Upper lobe of right lung (tissue), 1 donor: ENCODE results near the gene TOPORS. TPM values are rescaled to one million over a fixed set of nuclear protein-coding genes. Genes with fewer than 3 reads are reported as not detected.
"Not testable (repeated sequence)": the region's sequence is repeated elsewhere in the genome, so short reads cannot be mapped to it uniquely, and the experiment has no call there.

ENCODE experiments used
- ATAC-seq: fragments of 200-7000 bp; cut with Tn5 transposase; one replicate; pipeline ENCODE4 v1.9.1; 2020; ENCODE audit warnings: mild to moderate bottlenecking, moderate library complexity
- DNase-seq: peaks from one replicate; pipeline ENCODE4 v3.0.0-alpha.2; 2020
- H3K27ac ChIP-seq: fragments of 200-600 bp; one replicate; pipeline ENCODE4 v1.8.0; 2022
- H3K27me3 ChIP-seq: fragments of 200-600 bp; one replicate; pipeline ENCODE4 v1.8.0; 2022; ENCODE audit warnings: mild to moderate bottlenecking
- H3K36me3 ChIP-seq: fragments of 200-600 bp; one replicate; pipeline ENCODE4 v1.8.0; 2022
- H3K4me1 ChIP-seq: fragments of 200-600 bp; one replicate; pipeline ENCODE4 v1.8.0; 2022
- H3K4me3 ChIP-seq: fragments of 200-600 bp; one replicate; pipeline ENCODE4 v1.8.0; 2022; ENCODE audit warnings: mild to moderate bottlenecking
- H3K9me3 ChIP-seq: fragments of 200-600 bp; one replicate; pipeline ENCODE4 v1.8.0; 2022
- intact Hi-C: fragments of 100-400 bp; cut with DNase I; formaldehyde crosslinking; loops from one replicate; pipeline ENCODE4 v1.11.0; 2022
- total RNA-seq: library from RNA; stranded (reverse); fragmentation: NEBNext Ultra II Directional; extraction: Animal tissue kit (Norgen Biotek cat#: 25700); gene quantifications from one replicate; pipeline ENCODE4 v1.2.1, GENCODE V29; 2021
- TF ChIP-seq, protein P1 (sequence below): fragments of 200-600 bp; IDR thresholded peaks from one replicate; pipeline ENCODE4 v1.8.0; 2022; ENCODE audit warnings: antibody characterized with exemption
- donor health status: DM: no; HTN: yes; CAD: no; lungs with severe emphysema.

The TOPORS gene
- total RNA-seq, 1 donor from 2014 or later = 14.6 TPM

DNA sequence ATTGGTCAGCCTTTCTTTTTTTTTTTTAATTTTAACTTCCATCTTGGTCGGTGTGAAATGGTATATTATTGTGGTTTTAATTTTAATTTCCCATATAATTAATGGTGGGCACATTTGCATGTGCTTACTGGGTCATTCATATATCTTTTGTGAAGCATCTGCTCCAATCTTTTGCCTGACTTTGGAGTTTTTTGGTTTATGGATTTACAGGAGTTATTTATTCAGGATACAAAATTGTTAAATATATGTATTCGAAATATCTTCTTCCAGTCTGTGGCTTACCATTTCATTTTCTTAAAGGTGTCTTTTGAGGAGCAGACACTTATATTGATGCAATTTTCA is 25.7 kb downstream of the TOPORS start:
- Histone ChIP-seq H3K4me3 (peak overlapping the region; percentile 90), H3K4me1 (peaks cover 30% of the 10 kb centered on the region), H3K27me3 (no peaks in the 10 kb centered on the region), H3K36me3 (no peaks in the 10 kb centered on the region), H3K27ac (peak overlapping the region; percentile 88), H3K9me3 (no peaks in the 10 kb centered on the region)
- TF ChIP-seq, protein P1, sequence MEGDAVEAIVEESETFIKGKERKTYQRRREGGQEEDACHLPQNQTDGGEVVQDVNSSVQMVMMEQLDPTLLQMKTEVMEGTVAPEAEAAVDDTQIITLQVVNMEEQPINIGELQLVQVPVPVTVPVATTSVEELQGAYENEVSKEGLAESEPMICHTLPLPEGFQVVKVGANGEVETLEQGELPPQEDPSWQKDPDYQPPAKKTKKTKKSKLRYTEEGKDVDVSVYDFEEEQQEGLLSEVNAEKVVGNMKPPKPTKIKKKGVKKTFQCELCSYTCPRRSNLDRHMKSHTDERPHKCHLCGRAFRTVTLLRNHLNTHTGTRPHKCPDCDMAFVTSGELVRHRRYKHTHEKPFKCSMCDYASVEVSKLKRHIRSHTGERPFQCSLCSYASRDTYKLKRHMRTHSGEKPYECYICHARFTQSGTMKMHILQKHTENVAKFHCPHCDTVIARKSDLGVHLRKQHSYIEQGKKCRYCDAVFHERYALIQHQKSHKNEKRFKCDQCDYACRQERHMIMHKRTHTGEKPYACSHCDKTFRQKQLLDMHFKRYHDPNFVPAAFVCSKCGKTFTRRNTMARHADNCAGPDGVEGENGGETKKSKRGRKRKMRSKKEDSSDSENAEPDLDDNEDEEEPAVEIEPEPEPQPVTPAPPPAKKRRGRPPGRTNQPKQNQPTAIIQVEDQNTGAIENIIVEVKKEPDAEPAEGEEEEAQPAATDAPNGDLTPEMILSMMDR = no peak
- ATAC-seq (no peak), DNase-seq (no peak)
- intact Hi-C loops = no loop called here

DNA sequence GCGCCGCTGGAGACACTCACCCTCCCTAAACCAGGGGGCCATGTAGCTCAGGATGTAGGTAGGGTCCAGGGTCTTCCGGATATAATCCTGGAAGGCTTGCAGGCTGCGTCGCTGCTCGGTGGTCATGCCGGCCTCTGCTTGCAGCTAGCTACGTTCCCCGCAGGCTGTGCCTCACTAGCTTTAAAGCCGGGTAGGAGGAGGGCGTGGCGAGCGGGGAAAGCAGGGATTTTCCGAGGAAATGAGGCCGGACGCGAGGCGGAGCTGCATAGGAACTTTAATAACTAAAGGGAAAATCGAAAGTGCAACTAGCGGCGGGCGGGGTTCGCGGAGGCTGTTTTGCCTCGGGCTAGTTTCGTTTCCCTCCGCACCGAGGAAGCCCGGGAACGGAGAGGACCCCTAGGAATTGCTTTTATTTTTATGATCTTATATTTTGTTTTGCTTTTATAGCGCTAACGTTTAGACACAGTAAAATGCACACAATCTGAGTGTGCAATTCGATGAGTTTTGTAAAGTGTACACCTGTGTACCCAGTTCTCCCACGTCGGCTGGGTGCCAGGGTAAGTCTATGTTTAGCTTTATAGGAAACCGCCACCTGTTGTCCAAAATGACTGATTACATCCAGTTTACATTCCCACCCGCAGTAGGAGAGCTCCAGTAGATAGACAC is 26.2 kb downstream of the TOPORS start, which contains the start of gene RIGI:
Gene RIGI (minus strand): TSS at position 156 of the 666 bp plus-strand sequence. CDS start 30 bp downstream, at position 126.
- H3K36me3 ChIP-seq = no peaks in the 10 kb centered on the region
- no peaks in the 10 kb centered on the region for H3K9me3 ChIP-seq
- H3K27me3 ChIP-seq = no peaks in the 10 kb centered on the region
- peaks cover 30% of the 10 kb centered on the region for H3K4me1 ChIP-seq
- H3K27ac ChIP-seq = peak within 1 kb of the TSS; percentile 88
- intact Hi-C loops = no loop called here
- TF ChIP-seq, protein P1 = peak; percentile 50
- ATAC-seq (peak; percentile 96), DNase-seq (peak; percentile 96)
- H3K4me3 ChIP-seq = peak within 1 kb of the TSS; percentile 90

DNA sequence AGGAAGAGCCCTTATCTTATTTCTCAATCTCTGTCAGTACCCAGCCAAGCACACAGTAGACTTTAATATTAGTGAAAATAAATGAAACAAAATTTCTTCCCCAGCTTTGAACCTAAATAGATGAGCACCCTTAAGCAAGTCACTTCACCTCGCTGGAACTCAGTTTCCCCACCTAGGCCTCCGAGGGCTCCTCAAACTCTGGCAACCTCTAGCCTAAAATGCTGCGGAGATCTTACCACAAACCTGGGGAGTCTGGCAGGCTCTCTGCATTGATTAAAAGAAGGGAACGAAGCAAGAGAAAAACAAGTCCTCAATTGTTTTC is 26.7 kb downstream of the TOPORS start:
- TF ChIP-seq, protein P1 = no peak
- Histone ChIP-seq H3K27me3 (no peaks in the 10 kb centered on the region), H3K27ac (peak overlapping the region; percentile 88), H3K4me1 (peaks cover 30% of the 10 kb centered on the region), H3K36me3 (no peaks in the 10 kb centered on the region), H3K9me3 (no peaks in the 10 kb centered on the region), H3K4me3 (peak overlapping the region; percentile 90)
- DNase-seq = no peak
- no peak for ATAC-seq
- intact Hi-C loops = no loop called here

DNA sequence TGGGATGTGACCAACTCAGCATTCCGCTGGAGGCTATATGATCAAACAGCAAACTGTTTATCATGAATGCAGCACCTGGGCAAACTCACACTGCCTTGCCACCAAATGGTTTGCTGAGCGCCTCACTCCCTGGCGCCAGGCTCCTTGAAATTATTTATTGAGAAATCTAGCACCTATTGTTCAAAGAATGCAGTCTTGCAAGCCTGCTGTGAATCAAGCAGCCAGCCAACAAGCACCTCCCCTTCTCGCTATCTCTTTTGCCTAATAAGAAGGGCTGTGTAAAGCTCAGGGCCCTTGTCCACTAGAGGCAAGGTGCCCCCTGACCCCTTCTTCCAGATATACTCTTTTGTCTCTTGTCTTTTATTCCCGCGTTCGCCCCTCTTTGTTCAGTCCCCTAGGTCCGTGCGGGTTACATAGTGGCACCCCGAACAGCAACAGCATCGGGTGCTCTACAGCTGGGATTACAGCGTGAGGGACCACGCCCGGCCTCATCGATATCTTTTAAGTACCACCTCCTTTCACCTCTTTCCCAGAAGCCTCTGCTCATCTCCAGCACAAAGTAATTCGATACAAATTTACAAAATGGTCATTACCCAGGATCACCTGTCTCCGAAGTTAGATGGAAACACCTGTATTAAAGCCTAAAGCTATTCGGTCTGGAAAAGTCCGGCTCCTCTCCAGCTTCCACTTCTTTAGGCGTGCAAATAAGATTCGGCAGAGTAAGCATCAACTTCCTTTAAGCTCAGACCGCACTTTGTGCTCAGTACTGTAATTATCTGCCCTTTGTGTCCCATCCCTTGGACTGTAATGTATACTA is 27.3 kb downstream of the TOPORS start:
- TF ChIP-seq, protein P1 = no peak
- H3K27ac ChIP-seq = peak overlapping the region; percentile 88
- H3K27me3 ChIP-seq = no peaks in the 10 kb centered on the region
- H3K4me1 ChIP-seq = peaks cover 30% of the 10 kb centered on the region
- no peaks in the 10 kb centered on the region for H3K9me3 ChIP-seq
- intact Hi-C loops = no loop called here
- peak overlapping the region; percentile 90 for H3K4me3 ChIP-seq
- H3K36me3 ChIP-seq = no peaks in the 10 kb centered on the region
- peak; percentile 52 for ATAC-seq
- no peak for DNase-seq

DNA sequence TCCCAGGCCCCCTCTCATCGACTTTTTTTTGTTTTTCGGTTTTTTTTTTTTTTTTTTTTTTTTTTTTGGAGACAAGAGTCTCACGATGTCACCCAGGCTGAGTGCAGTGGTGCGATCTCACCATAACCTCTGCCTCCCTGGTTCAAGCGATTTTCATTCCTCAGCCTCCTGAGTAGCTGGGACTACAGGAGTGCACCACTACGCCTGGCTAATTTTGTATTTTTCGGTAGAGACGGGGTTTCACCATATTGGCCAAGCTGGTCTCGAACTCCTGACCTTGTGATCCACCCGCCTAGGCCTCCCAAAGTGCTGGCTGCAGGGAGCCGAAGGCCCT is 27.9 kb downstream of the TOPORS start:
- ATAC-seq, H3K36me3 ChIP-seq, H3K9me3 ChIP-seq, intact Hi-C loops, DNase-seq, H3K27me3 ChIP-seq: not testable (repeated sequence)
- Histone ChIP-seq H3K4me1 (peaks cover 30% of the 10 kb centered on the region), H3K27ac (peak overlapping the region; percentile 88), H3K4me3 (peak overlapping the region; percentile 90)

DNA sequence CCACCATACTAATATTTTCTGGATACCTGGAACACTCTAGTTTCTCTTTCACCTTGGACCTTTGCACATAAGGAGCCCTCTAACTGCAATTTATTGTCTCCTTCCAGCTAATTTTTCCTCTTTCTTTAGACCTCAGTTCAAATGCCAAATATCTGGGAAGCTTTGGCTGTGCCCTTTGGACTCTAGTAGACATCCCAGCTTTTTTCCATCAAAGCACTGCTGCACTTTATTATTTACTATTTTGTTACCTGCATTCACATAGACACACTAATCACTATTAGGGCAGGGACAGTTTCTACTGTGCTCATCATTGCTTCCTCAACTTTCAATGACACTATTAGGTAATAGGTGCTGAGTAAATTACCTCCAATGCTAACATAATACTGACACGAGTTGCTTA is 28.5 kb downstream of the TOPORS start:
- Histone ChIP-seq H3K4me3 (no peak overlapping the region), H3K36me3 (no peaks in the 10 kb centered on the region), H3K9me3 (no peaks in the 10 kb centered on the region), H3K27me3 (no peaks in the 10 kb centered on the region), H3K4me1 (peaks cover 30% of the 10 kb centered on the region), H3K27ac (no peak overlapping the region)
- ATAC-seq = no peak
- DNase-seq = no peak
- TF ChIP-seq, protein P1 = no peak
- intact Hi-C loops = no loop called here
